HG03571 (cell line): ENCODE data around the gene CACFD1.

ENCODE experiments used
- ATAC-seq: cut with Tn5 transposase; IDR thresholded peaks from one replicate; pipeline ENCODE4 v1.9.1; 2021; ENCODE audit not compliant: unreplicated experiment

CACFD1 gene

GRCh38 chr9:133496861-133497842 lies 37.4 kb downstream of the CACFD1 start:
- no peak for ATAC-seq

GRCh38 chr9:133499132-133499891 lies 39.5 kb downstream of the CACFD1 start:
- no peak for ATAC-seq

- no peak for ATAC-seq
Observed at GRCh38 chr9:133499892-133500270, 40.1 kb downstream of the CACFD1 start.

- ATAC-seq = no peak
Observed at GRCh38 chr9:133502112-133502511, 42.3 kb downstream of the CACFD1 start.

- no peak for ATAC-seq
Observed at GRCh38 chr9:133505186-133505830, 45.5 kb downstream of the CACFD1 start.

- ATAC-seq = no peak
Observed at GRCh38 chr9:133505901-133506652, 46.3 kb downstream of the CACFD1 start.

GRCh38 chr9:133506653-133507038 lies 46.9 kb downstream of the CACFD1 start:
- ATAC-seq = no peak

- no peak for ATAC-seq
Observed at GRCh38 chr9:133507246-133507965, 47.6 kb downstream of the CACFD1 start.

- ATAC-seq = no peak
Observed at GRCh38 chr9:133508046-133508445, 48.3 kb downstream of the CACFD1 start.

GRCh38 chr9:133509179-133510083 lies 49.7 kb downstream of the CACFD1 start:
- no peak for ATAC-seq

GRCh38 chr9:133510926-133511505 lies 51.2 kb downstream of the CACFD1 start:
- ATAC-seq = no peak

- no peak for ATAC-seq
Observed at GRCh38 chr9:133511607-133512006, 51.8 kb downstream of the CACFD1 start.

GRCh38 chr9:133512253-133513213 lies 52.8 kb downstream of the CACFD1 start:
- no peak for ATAC-seq

- no peak for ATAC-seq
Observed at GRCh38 chr9:133513214-133514100, 53.7 kb downstream of the CACFD1 start.

- no peak for ATAC-seq
Observed at GRCh38 chr9:133514460-133515239, 54.9 kb downstream of the CACFD1 start.

GRCh38 chr9:133515240-133515610 lies 55.4 kb downstream of the CACFD1 start:
- ATAC-seq = no peak
